Uterus (tissue), 4 donors: ENCODE data around the gene LANCL1. TPM values are rescaled to one million over a fixed set of nuclear protein-coding genes. Genes with fewer than 3 reads are reported as not detected.

Source experiments
- DNase-seq, 2 donors: peaks; one replicate each; pipeline ENCODE4 v3.0.0-alpha.2; 2019 to 2020
- H3K27ac ChIP-seq, 2 donors: fragments of 200-600 bp; sonication (generic); 1 replicate in 1 of 2; 2 replicates in 1 of 2; pipeline ENCODE4 v1.5.1; 2016 to 2018
- H3K27me3 ChIP-seq, 2 donors: fragments of 200-600 bp; sonication (generic); one replicate each; pipeline ENCODE4 v1.5.1; 2018 to 2019; ENCODE audit warnings: control low read depth in 1 of 2
- H3K36me3 ChIP-seq, 2 donors: fragments of 200-600 bp; sonication (generic); one replicate each; pipeline ENCODE4 v1.5.1; 2019; ENCODE audit warnings: control low read depth in 1 of 2
- H3K4me1 ChIP-seq, 2 donors: fragments of 200-600 bp; sonication (generic); one replicate each; pipeline ENCODE4 v1.5.1; 2018 to 2019; ENCODE audit warnings: control low read depth in 1 of 2
- H3K4me3 ChIP-seq, 2 donors: fragments of 200-600 bp; sonication (generic); 1 replicate in 1 of 2; 2 replicates in 1 of 2; pipeline ENCODE4 v1.5.1; 2018 to 2019; ENCODE audit warnings: mild to moderate bottlenecking in 1 of 2
- H3K9me3 ChIP-seq, 2 donors: fragments of 200-600 bp; sonication (generic); one replicate each; pipeline ENCODE4 v1.5.1; 2019; ENCODE audit warnings: control low read depth in 1 of 2
- CTCF ChIP-seq, 4 experiments: fragments of 200-600 bp in 2 of 4; fragments of 450-650 bp in 2 of 4; sonication (generic) in 2 of 4; IDR thresholded peaks; one replicate each; pipeline ENCODE4 v1.5.1; 2016 to 2019; ENCODE audit warnings: antibody characterized with exemption in 4 of 4, mild to moderate bottlenecking in 2 of 4, moderate library complexity in 1 of 4
- POLR2A ChIP-seq, 2 donors: fragments of 450-650 bp; IDR thresholded peaks; one replicate each; pipeline ENCODE4 v1.6.1; 2016; ENCODE audit warnings: antibody characterized with exemption in 2 of 2, mild to moderate bottlenecking in 1 of 2, moderate library complexity in 1 of 2
- intact Hi-C: fragments of 100-400 bp; cut with DNase I; formaldehyde crosslinking; loops from one replicate; pipeline ENCODE4 v1.15.1; 2023; ENCODE audit warnings: low total_unique reads
- total RNA-seq, 4 donors: library from RNA; depleted of rRNA in 3 of 4; stranded (reverse); fragments of >200 nt in 3 of 4; gene quantifications; one replicate each; pipeline versions ENCODE4 v1.1.0 to v1.2.4, GENCODE V29; 2014 to 2023
- donor health status: DM: yes; HTN: yes; CAD: no.

LANCL1 gene
- total RNA-seq, 4 donors from 2014 or later, result 41.6 to 78.8 (median 42.0) TPM

DNA sequence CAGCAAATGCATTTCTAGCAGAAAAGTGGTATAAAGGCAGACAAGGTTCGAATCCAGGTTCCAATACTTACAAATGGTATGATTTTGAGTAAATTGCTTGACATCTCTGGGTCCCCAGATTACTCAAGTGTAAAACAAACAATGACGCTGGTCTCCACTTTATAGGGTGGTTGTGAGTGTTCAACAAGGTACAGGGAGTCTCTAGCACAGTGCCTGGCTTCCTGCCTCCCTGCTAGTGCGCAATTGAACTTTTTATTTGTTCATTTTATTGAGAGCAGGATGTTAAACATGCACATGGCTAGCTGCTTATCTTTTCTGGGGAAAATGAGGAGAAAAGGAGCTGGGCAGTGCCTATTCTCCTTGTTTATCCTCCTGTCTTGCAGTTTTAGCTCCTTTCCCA lies 86.7 kb downstream of the LANCL1 start:
- Histone ChIP-seq H3K27me3 (no peaks in the 10 kb centered on the region), H3K9me3 (no peaks in the 10 kb centered on the region), H3K4me1 (no peaks in the 10 kb centered on the region), H3K27ac (no peak overlapping the region), H3K36me3 (no peaks in the 10 kb centered on the region), H3K4me3 (no peak overlapping the region)
- no peak for DNase-seq
- TF ChIP-seq CTCF (IDR thresholded peaks at IDR 0.05) (no peak), POLR2A (IDR thresholded peaks at IDR 0.05) (no peak)
- intact Hi-C loops, result loop anchor here (5.0 kb wide), 1 partner anchor 158 kb away; no protein-coding TSS in a partner anchor

- H3K4me3 ChIP-seq, result no peak overlapping the region
- no peaks in the 10 kb centered on the region for H3K4me1 ChIP-seq
- no peak overlapping the region for H3K27ac ChIP-seq
- no peaks in the 10 kb centered on the region for H3K9me3 ChIP-seq
- H3K36me3 ChIP-seq, result no peaks in the 10 kb centered on the region
- no peak for DNase-seq
- TF ChIP-seq CTCF (IDR thresholded peaks at IDR 0.05), result no peak
- TF ChIP-seq POLR2A (IDR thresholded peaks at IDR 0.05), result no peak
- H3K27me3 ChIP-seq, result no peaks in the 10 kb centered on the region
- intact Hi-C loops, result loop anchor here (5.0 kb wide), 1 partner anchor 156 kb away; no protein-coding TSS in a partner anchor
Observed at GRCh38 chr2:210388148-210388547, 88.4 kb downstream of the LANCL1 start.

GRCh38 chr2:210387074-210387473 lies 89.5 kb downstream of the LANCL1 start:
- intact Hi-C loops, result loop anchor here (5.0 kb wide), 1 partner anchor 155 kb away; no protein-coding TSS in a partner anchor
- Histone ChIP-seq H3K36me3 (no peaks in the 10 kb centered on the region), H3K4me1 (no peaks in the 10 kb centered on the region), H3K4me3 (no peak overlapping the region), H3K9me3 (no peaks in the 10 kb centered on the region), H3K27ac (no peak overlapping the region), H3K27me3 (no peaks in the 10 kb centered on the region)
- no peak for TF ChIP-seq POLR2A (IDR thresholded peaks at IDR 0.05)
- no peak for TF ChIP-seq CTCF (IDR thresholded peaks at IDR 0.05)
- no peak for DNase-seq

Other genes starting within 250 kb of the LANCL1 start
- gene MYL1, start 161.6 kb downstream of the LANCL1 start, total RNA-seq, result under 1 TPM in 2 of 4 donors, not detected in 2; 0.48 to 0.88 TPM
- gene CPS1, start 79.8 kb upstream of the LANCL1 start, total RNA-seq, result 10 to 100 TPM in 1 of 4 donors, 1 to 10 TPM in 2, under 1 TPM in 1; 0.29 to 10.8 (median 5.5) TPM